Large intestine (tissue), 3 donors: ENCODE data around the gene UBAC2. TPM values are rescaled to one million over a fixed set of nuclear protein-coding genes. Genes with fewer than 3 reads are reported as not detected.

ENCODE experiments used
- DNase-seq, 2 donors: peaks; one replicate each; pipeline versions ENCODE4 v3.0.0 to v3.0.0-alpha.2; 2013
- H3K27ac ChIP-seq: one replicate; pipeline ENCODE4 v1.5.1; 2013; ENCODE audit warnings: low read length
- H3K27me3 ChIP-seq: 2 replicates; pipeline ENCODE4 v1.6.1; 2013; ENCODE audit warnings: low read length; ENCODE audit not compliant: control insufficient read depth, insufficient read depth
- H3K36me3 ChIP-seq: 2 replicates; pipeline ENCODE4 v1.6.1; 2013; ENCODE audit warnings: low read length; ENCODE audit not compliant: control insufficient read depth, insufficient read depth
- H3K4me1 ChIP-seq: one replicate; pipeline ENCODE4 v1.6.1; 2013; ENCODE audit warnings: low read length; ENCODE audit not compliant: control insufficient read depth, insufficient read depth
- H3K4me3 ChIP-seq: one replicate; pipeline ENCODE4 v1.5.1; 2013; ENCODE audit warnings: low read length
- H3K9me3 ChIP-seq: one replicate; pipeline ENCODE4 v1.6.1; 2013; ENCODE audit warnings: mild to moderate bottlenecking, low read depth, low read length, moderate library complexity; ENCODE audit not compliant: control insufficient read depth
- WGBS: methylation state at CpG from one replicate; pipeline ENCODE4 v1.1.5; 2013; ENCODE audit warnings: low lambda C conversion rate; ENCODE audit not compliant: insufficient coverage; 5-methylcytosine and 5-hydroxymethylcytosine counted together
- polyA plus RNA-seq: library from polyadenylated mRNA; unstranded; fragments of 120-200 nt; gene quantifications from one replicate; pipeline ENCODE4 v1.2.1, GENCODE V29; 2013

UBAC2 gene
- polyA plus RNA-seq, 1 donor = 77.8 TPM

DNA sequence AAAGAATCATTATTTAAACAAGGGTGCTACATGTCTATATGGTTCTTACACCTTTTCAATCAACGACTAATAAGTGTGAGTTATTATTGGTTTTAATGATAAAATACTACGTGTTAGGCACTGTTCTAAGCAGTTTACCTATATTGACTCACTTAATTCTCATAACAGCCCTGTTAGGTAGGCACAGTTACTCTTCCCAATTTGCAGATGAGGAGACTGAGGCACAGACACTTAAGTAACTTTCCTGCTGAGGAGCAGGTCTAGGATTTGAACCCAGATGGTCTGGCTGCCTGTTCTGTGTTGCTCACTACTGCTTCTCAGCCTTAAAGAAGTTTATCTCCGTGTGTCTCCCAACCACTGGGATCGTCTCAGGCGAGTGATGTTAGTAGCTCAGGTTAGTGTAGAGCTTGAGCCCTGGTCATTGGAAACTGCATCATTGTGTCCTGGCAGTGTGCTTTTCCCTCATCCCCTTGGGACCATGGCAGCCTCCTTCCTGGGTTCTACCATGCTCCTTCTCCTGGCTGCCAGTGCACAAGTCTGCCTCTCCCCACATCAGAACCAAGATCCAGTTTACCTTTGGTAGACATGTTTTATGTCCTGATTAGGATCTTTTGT, 10.9 kb downstream of the UBAC2 start:
- H3K9me3 ChIP-seq = no peaks in the 10 kb centered on the region
- DNase-seq = no peak
- no peaks in the 10 kb centered on the region for H3K27me3 ChIP-seq

DNA sequence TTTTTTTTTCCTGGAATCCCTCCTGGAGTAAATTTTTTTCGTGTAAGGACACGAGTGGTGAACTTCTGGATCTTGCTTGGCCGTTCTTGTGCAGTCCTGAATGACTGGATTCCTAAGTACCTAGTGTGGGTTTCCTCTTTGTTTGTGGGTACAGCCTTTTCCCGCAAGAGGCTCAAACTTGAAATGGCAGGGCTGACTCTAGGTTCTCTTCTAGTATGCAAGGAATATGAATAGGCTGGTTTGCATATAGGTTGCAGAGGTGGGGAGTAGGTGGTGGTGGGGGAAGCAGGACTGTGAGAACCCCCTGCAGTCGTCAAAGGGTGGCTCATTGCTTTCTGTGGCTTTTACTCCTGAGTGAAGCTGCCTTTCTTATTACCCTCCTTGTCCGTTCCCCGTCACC, 13.6 kb downstream of the UBAC2 start:
- no peak overlapping the region for H3K4me3 ChIP-seq
- H3K27ac ChIP-seq = no peak overlapping the region
- WGBS = 90% methylated on average over 2 of the region's 7 CpGs
- DNase-seq = no peak
- no peaks in the 10 kb centered on the region for H3K4me1 ChIP-seq
- no peaks in the 10 kb centered on the region for H3K9me3 ChIP-seq
- no peaks in the 10 kb centered on the region for H3K27me3 ChIP-seq
- peaks cover 4% of the 10 kb centered on the region for H3K36me3 ChIP-seq

More for the DNA sequence above, 10.9 kb downstream of the UBAC2 start:
- peaks cover 9% of the 10 kb centered on the region for H3K36me3 ChIP-seq
- no peak overlapping the region for H3K4me3 ChIP-seq
- no peaks in the 10 kb centered on the region for H3K4me1 ChIP-seq
- WGBS = no CpG with 5 or more reads among the region's 5 CpGs
- no peak overlapping the region for H3K27ac ChIP-seq

DNA sequence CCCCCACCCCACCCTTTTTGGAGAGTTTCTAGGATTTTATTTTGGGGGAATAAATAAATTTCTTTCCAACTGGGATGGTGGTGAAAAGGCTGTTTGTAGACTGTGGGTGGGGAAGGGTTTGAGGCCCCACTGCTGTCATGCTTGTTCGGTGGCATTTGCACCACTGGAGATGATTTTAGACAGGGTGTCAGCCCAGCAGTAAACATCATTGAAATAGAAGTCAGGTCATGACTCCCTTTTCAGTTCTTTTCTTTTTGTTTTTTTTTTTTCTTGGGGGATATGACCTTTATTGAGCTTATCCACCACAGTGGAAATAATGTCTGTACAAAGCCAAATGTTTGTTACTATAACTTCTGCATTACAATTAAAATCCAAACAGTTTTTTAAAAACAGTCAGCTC, 14.1 kb downstream of the UBAC2 start:
- Histone ChIP-seq H3K36me3 (peaks cover 4% of the 10 kb centered on the region), H3K4me1 (no peaks in the 10 kb centered on the region), H3K9me3 (no peaks in the 10 kb centered on the region), H3K4me3 (no peak overlapping the region), H3K27ac (no peak overlapping the region), H3K27me3 (no peaks in the 10 kb centered on the region)
- no peak for DNase-seq
- no CpG with 5 or more reads among the region's 1 CpG for WGBS

DNA sequence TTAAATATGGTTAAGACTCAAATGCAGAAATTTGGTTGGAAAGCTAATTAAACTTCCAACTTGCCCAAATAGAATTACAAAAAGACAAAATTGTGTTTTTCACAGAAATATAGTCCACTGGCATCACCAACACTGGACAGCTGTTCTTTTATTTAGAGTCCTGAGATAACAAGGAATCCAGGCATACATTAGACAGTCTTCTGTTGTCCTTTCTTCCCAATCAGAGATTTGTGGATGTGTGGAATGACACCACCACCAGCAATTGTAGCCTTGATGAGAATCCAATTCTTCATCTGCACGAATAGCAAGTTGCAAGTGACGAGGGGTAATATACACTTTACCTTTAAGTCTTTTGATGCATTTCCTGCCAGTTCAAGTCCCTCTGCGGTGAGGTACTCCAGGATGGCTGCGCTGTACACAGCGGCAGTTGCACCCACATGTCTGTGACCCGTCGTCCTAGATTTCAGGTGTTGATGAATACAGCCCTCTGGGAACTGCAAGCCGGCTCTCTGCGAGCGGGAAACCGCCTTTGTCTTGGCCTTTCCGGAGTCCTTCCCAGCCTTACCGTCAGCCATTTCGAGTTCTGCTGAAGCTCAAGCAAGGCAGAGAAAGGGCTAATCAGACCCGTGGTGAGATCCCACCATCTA, 14.7 kb downstream of the UBAC2 start:
- no CpG with 5 or more reads among the region's 15 CpGs for WGBS
- Histone ChIP-seq H3K4me1 (no peaks in the 10 kb centered on the region), H3K4me3 (no peak overlapping the region), H3K27me3 (no peaks in the 10 kb centered on the region), H3K27ac (no peak overlapping the region), H3K9me3 (no peaks in the 10 kb centered on the region), H3K36me3 (peaks cover 4% of the 10 kb centered on the region)
- DNase-seq = no peak

DNA sequence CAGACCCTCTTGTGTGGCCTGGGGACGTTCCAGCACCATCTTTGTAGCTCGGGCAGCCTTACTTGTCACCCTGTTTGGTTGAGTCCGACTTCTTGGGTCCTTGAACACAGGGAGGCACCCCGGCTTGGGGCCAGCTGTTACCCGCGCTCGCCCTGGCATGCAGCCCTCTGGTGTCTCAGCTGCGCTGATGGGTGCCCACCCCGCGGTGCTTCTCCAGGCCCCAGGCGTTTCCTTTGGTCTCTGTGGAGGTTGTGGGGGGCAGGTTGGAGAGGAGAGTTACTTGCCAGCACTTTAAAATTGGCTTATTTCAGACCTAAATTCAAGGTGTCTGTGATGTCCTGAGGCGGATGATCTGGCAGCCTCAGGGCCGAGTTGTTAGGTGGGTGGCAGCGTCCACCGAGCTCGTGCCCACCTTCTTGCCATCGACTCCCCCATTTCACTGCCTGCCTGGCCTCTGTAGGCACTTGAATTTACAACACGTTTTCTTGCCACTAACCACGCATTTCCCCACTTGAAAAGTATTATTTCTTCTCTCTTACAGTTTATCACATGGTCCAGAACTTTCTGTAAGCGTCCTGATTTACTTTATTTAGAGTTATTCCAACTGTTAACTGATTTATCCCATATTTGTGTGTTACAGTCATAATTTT, 16.9 kb downstream of the UBAC2 start:
- DNase-seq = no peak
- H3K4me3 ChIP-seq = no peak overlapping the region
- no peaks in the 10 kb centered on the region for H3K27me3 ChIP-seq
- peaks cover 9% of the 10 kb centered on the region for H3K36me3 ChIP-seq
- H3K4me1 ChIP-seq = no peaks in the 10 kb centered on the region
- WGBS = 83% methylated on average over 1 of the region's 20 CpGs
- H3K27ac ChIP-seq = no peak overlapping the region
- H3K9me3 ChIP-seq = no peaks in the 10 kb centered on the region

DNA sequence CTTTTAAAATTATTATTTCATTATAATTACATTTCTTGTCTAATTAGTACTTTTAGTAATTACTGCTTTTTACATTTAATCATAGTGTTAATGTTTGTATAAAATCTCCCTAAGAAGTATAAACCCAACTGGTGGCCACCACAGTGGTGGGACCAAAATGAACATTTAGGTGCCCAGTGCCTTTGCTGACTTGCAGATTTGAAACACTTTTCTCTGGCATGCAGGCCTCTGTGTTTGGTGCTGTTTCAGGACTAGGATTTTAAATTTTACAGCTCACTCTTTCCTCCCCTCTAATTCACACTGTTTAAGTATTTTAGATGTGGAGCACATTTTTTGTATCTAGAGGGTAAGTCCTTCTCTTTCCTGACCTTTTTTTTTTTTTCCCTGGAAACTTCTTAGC, 17.5 kb downstream of the UBAC2 start:
- no peaks in the 10 kb centered on the region for H3K4me1 ChIP-seq
- no peak overlapping the region for H3K4me3 ChIP-seq
- H3K27ac ChIP-seq = no peak overlapping the region
- peaks cover 9% of the 10 kb centered on the region for H3K36me3 ChIP-seq
- no peak for DNase-seq
- no peaks in the 10 kb centered on the region for H3K9me3 ChIP-seq
- no peaks in the 10 kb centered on the region for H3K27me3 ChIP-seq

DNA sequence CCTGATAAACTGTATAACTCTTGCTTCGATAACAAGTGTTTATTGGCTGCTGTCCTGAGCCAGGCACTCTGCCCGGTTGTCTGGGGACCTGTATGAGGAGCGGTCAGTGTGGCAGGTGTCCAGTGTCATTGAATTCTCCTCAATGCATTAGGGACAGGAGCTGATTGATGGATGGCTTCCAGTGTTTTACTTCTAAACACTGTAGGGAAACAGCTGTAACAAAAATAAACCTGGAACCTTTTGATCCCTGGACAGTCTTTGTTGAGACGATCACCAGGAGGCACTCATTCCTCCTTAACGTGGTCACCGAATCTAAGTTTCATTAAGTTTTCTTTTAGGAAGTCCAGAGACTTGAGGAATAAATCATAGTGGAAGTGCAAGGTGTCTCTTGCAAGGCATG, 17.9 kb downstream of the UBAC2 start:
- WGBS = 80% methylated on average over 1 of the region's 6 CpGs
- H3K9me3 ChIP-seq = no peaks in the 10 kb centered on the region
- no peak overlapping the region for H3K4me3 ChIP-seq
- H3K4me1 ChIP-seq = no peaks in the 10 kb centered on the region
- peaks cover 9% of the 10 kb centered on the region for H3K36me3 ChIP-seq
- H3K27ac ChIP-seq = no peak overlapping the region
- H3K27me3 ChIP-seq = no peaks in the 10 kb centered on the region
- no peak for DNase-seq

DNA sequence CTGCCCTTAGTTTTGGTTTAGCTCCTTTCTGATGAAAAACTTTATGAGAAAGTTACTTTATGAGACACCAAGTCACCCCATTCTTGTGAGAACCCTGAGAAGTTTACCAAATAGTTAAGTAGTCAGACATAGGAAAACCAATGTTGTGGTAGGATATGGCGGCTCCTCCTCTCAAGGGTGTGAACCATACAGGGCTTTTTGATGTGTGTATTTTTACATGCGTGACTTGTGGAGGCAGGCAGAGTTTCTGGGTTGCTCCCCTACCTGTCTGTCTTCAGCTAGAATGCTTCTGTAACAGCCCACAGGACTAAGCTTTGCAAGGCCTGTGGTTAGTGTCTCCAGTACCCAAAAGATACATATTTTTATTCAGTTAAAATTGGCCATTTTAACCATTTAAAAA, 18.3 kb downstream of the UBAC2 start:
- DNase-seq = no peak
- H3K27ac ChIP-seq = no peak overlapping the region
- no peaks in the 10 kb centered on the region for H3K27me3 ChIP-seq
- H3K4me3 ChIP-seq = no peak overlapping the region
- WGBS = no CpG with 5 or more reads among the region's 2 CpGs
- peaks cover 9% of the 10 kb centered on the region for H3K36me3 ChIP-seq
- H3K4me1 ChIP-seq = no peaks in the 10 kb centered on the region
- H3K9me3 ChIP-seq = no peaks in the 10 kb centered on the region

DNA sequence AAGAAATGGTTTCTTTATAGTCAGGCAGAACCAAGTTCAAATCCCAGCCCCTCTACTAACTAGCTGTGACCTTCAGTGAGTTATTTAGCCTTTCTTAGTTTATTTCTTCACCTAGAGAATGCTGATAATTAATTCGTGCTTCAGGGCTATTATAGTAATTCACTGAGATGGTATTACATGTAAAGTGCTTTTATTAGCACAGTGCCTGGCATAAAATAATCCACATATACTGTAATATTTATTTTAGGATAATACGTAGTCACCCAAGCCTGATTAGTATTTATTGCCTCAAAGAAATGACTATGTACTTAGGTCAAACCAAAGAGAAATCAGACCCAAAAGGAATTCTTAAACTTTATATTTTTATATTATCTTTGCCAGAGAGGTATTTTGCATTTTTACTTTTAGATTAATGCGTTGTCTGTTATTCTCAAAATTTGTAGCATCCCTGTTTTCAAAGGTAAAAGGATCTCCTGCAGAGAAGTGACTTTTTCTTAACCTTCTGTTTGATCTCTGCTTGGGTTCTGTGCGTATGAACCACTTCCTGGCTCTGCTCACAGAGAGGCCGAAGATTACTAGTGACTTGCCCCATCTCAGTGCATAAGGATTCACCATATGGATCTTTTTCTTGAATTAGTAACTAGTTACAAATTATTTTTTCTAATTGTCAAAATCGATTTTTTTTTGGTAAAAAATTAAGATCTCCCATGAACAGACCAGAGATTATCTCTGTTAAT, 19.7 kb downstream of the UBAC2 start:
- Histone ChIP-seq H3K27me3 (no peaks in the 10 kb centered on the region), H3K4me3 (no peak overlapping the region), H3K27ac (no peak overlapping the region), H3K36me3 (peaks cover 9% of the 10 kb centered on the region), H3K4me1 (no peaks in the 10 kb centered on the region), H3K9me3 (no peaks in the 10 kb centered on the region)
- no peak for DNase-seq
- WGBS = 100% methylated on average over 2 of the region's 6 CpGs

DNA sequence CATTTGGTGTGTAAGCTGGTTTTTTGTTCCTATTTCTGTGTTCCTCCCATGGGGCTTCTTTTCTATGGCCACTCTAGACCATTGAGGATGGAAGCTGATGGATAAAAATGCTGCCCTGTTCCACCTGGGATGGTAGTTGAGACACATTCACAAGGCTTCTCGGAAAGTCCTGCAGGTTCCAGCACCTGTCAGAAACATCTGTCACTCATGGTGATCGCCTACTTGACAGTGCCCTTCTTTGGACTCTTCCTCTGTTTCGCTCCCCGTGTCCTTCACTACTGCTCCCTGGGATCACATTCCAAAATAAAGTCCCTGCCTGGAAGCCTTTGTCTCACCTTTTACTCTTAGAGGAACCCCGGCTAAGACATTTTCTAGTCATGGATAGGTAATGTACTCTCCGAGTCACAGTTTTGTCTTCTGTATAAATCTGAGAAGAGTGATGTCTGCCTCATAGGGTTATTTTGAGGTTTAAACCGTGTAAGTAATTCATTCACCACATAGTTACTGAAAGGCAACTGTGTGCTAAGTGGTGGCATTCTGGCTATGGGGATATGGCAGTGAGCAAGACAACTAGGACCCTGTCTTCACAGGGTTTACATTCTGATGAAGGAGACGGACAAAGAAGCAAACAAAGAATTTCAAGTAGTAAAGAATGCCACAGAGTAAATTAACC, 21.0 kb downstream of the UBAC2 start:
- no peak for DNase-seq
- Histone ChIP-seq H3K36me3 (peaks cover 7% of the 10 kb centered on the region), H3K9me3 (no peaks in the 10 kb centered on the region), H3K27ac (no peak overlapping the region), H3K27me3 (no peaks in the 10 kb centered on the region), H3K4me1 (no peaks in the 10 kb centered on the region), H3K4me3 (no peak overlapping the region)
- 100% methylated on average over 5 of the region's 8 CpGs for WGBS
